GM23248 (cell line): ENCODE measurements around the gene CAMK2D.

Experiments used
- EZH2 ChIP-seq: fragments of 200-600 bp; sonication (generic); IDR thresholded peaks from 2 replicates; pipeline ENCODE4 v1.6.1; 2018; ENCODE audit warnings: antibody characterized with exemption, mild to moderate bottlenecking; ENCODE audit not compliant: insufficient read depth, poor library complexity, severe bottlenecking
- EZH2phosphoT487 ChIP-seq: fragments of 200-600 bp; sonication (generic); IDR thresholded peaks from 2 replicates; pipeline ENCODE4 v1.6.1; 2018; ENCODE audit warnings: antibody characterized with exemption, moderate library complexity, mild to moderate bottlenecking, low read depth; ENCODE audit not compliant: insufficient read depth

- TF ChIP-seq EZH2: no peak
- no peak for TF ChIP-seq EZH2phosphoT487
These were observed 40.3 kb upstream of the CAMK2D start for GRCh38 chr4:113801882-113802281.
